HG03571 (cell line): ENCODE results near the gene PGM5.

ENCODE experiments used
- ATAC-seq: cut with Tn5 transposase; IDR thresholded peaks from one replicate; pipeline ENCODE4 v1.9.1; 2021; ENCODE audit not compliant: unreplicated experiment

Gene PGM5

GRCh38 chr9:68493958-68494577 lies 137.7 kb downstream of the PGM5 start:
- ATAC-seq = no peak

- ATAC-seq = no peak
Observed at GRCh38 chr9:68495247-68495646, 138.8 kb downstream of the PGM5 start.

- no peak for ATAC-seq
Observed at GRCh38 chr9:68496356-68496755, 139.9 kb downstream of the PGM5 start.

GRCh38 chr9:68497629-68498028 lies 141.2 kb downstream of the PGM5 start:
- no peak for ATAC-seq

DNA sequence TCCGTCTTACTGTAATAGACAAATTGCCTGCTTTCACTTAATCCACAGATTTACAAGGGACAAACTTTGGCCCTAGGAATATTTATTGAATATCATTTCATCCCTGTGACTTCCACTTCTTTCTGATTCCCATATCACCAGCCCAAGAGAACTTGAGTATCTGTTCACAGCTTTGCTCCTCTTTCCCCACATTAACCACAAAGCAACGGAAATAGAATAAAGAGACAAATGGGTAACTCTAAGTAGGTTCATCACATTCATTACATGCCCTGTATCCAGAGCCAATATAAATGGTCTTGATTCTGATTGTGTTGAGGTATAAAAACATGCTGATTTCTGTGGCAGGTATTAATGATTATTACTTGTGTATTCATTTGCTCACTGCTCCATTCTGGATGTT lies 142.4 kb downstream of the PGM5 start:
- no peak for ATAC-seq

DNA sequence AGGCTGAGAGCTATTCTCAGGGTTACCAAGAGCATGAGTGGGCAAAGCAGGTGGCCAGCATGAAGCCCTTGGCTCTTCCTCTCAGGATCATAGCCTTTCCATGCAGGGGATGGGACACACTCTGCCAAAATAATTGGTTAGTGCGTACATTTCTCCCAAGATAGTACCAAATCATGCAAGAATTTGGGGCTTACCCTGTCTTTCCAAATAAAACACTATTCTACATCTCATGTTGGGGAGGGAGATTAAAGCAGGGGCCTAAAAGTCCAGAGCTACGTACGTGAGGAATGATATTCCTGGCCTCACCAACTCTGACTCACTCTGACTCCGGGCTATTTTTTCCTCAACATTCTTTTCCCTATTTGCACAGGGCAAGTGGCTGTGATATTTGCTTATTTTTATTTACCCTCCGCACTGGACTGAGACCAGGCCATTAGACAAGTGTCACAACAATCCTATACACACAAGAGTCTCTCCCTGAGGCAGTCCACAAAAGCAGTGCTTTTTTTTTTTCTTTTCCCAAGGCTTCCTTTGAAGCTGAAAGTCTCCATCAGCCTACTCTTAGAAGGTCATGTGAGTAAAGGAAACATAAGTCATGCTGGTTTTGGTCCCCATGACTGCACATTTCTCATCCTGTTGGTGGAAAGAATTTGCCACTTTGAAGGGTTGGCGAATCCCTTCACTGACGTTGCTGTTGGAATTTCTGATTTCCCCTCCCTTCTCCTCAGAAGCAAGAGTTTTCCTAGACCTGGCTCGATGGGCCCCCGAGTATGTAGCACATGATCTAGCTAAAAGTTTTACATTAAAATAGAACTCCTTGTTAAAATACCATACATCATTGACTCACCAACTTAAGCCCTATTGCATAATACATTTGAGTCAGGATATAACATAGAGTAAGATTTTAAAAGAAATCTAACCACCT lies 144.3 kb downstream of the PGM5 start:
- no peak for ATAC-seq

DNA sequence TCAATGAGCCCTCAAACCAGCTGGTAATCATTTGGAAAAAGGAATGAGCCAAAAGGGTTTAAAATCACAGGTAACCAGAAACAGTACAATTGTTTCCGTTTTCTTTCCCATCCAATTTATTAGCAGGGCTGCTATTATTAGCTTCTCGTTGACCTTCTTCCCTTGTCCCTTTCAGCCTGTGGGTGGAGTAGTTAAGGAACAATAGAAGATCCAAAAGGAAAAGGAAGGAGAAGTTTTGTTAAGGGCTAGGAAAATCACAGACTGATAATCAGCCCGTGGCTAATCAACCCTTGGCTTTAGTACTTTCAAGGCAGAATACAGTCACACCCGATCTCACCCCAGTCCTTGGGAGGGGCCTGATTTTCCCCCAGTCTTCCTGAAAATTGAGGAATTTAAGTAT lies 145.9 kb downstream of the PGM5 start:
- ATAC-seq = no peak

DNA sequence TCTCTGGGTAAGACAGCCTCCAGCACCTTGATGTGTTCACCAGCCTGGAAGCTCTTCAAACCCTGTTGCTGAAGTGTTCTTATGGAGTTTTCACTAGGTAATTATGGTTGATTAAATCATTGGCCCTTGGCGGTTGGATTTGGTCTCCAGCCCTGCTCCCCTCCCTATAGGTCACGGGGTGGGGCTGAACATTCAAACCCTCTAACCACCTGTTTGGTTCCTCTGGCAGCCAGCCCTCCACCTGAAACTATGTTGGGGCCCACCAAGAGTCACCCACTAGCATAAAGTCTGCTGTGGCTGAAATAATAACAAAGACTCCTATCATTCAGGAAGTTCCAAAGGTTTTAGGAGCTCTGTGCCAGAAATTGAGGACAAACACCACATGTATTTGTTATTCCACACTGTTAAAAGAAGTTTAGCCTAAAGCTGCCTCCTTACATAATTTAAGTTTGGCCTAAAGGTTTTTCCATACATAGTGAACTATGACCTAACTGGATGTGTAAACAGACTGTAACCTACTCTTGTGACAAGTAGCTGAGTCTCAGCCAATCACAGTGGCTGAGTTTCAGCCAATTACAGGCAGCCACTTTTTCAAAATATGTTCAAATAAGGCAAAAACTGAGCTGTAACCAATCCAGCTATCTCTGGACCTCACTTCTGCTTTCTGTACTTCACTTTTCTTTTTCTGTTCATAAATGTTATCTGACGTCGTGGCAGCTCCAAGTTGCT lies 149.4 kb downstream of the PGM5 start:
- ATAC-seq = no peak

GRCh38 chr9:68506551-68506950 lies 150.1 kb downstream of the PGM5 start:
- no peak for ATAC-seq

DNA sequence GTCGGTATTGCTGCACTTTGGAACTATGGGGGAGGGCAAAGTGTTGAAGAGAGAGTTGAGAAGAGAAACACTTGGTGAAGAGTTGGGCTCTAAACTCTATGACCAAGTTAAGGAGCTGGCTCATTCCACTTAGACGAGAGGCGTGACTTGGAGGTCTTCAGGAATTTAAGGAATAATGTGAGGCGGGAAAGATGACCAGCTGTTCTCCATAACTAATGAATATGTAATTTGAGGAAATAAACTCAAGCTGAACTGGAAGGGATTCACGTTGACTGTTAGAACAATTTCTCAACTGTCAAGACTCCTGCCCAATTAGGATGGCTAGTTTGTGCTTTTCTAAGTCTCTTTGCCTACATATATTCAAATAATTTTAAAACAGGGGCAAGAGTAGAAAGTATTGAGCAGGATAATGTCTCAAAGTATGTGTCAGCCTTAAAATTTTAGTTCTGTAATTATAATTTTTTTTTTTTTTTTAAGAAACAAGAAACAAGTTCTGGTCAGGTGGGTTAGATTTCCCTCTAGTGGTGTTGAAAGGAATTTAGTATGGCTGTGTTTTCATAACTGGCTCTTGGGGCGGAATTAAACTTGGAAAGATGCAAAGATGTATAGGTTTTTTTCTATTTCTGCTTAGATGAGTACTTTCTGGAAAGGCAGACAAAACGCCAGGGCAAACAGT lies 150.9 kb downstream of the PGM5 start:
- ATAC-seq = no peak

GRCh38 chr9:68507806-68508145 lies 151.4 kb downstream of the PGM5 start:
- no peak for ATAC-seq

- ATAC-seq = no peak
Observed at GRCh38 chr9:68508547-68508946, 152.1 kb downstream of the PGM5 start.

- ATAC-seq = no peak
Observed at GRCh38 chr9:68509689-68510088, 153.3 kb downstream of the PGM5 start.

GRCh38 chr9:68513385-68513784 lies 157.0 kb downstream of the PGM5 start:
- ATAC-seq = no peak

- no peak for ATAC-seq
Observed at GRCh38 chr9:68513981-68514380, 157.6 kb downstream of the PGM5 start.

DNA sequence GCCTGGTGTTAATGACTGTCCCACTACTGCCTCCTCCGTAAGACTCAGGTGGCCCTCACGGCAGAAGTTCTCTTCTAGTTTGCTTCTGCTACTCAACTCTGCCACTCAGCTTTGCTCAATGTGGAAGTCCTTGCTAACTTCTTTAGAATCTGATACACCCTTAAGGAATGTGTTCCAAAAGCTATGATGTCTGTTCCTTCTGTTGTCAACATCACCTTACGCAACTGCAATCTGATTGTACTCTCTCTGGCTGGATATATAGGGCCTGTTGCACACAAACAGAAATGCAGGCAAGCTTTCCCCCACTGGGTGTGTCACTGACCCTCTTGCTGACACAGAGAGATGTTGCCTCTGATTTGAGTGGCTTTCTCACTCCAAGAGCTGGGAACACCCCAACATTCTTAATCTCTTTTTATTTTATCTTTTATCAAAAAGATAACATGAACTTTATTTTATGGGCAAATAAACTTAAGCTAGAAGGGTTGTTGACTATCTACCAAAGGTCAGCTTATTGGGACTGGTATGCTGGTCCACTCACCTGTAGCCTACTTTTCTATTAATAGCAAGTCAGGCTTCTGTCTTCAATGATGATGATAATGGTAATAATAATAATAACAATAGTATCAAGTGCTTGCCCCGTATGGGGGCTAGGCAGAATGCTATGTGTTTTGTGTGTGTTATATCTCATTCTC lies 159.1 kb downstream of the PGM5 start:
- ATAC-seq = no peak

DNA sequence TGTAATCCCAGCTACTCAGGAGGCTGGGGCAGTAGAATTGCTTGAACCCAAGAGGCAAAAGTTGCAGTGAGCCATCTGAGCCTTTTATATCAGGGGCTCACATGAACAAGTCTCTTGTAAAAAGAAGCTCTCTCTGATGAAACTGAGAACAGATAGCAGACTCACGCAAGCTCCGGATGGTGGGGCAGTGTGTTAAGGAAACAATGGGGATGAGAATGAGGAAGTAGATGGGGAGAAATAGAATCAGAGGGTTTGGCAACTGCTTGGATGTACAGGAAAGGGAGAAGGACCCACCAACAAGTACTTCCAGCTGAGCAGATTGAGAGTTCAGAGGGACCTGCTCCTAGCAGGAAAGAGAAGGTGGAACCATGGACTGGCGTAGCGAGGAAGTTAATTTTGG lies 165.7 kb downstream of the PGM5 start:
- ATAC-seq = no peak

GRCh38 chr9:68522954-68523353 lies 166.5 kb downstream of the PGM5 start:
- no peak for ATAC-seq

GRCh38 chr9:68523367-68523936 lies 167.0 kb downstream of the PGM5 start:
- ATAC-seq = no peak

GRCh38 chr9:68530618-68531017 lies 174.2 kb downstream of the PGM5 start:
- ATAC-seq = no peak
